ENCODE measurements around the gene ITGB4.

The ITGB4 gene

GRCh38 chr17:75695830-75696271, 25.4 kb upstream of the ITGB4 start:
- no peak for DNase-seq (ENCODE audit: extremely low read depth, low read depth)
- H3K4me3 ChIP-seq (replicated peaks; ENCODE audit: low read depth, low read length): no peak overlapping the region
- TF ChIP-seq, protein P1, sequence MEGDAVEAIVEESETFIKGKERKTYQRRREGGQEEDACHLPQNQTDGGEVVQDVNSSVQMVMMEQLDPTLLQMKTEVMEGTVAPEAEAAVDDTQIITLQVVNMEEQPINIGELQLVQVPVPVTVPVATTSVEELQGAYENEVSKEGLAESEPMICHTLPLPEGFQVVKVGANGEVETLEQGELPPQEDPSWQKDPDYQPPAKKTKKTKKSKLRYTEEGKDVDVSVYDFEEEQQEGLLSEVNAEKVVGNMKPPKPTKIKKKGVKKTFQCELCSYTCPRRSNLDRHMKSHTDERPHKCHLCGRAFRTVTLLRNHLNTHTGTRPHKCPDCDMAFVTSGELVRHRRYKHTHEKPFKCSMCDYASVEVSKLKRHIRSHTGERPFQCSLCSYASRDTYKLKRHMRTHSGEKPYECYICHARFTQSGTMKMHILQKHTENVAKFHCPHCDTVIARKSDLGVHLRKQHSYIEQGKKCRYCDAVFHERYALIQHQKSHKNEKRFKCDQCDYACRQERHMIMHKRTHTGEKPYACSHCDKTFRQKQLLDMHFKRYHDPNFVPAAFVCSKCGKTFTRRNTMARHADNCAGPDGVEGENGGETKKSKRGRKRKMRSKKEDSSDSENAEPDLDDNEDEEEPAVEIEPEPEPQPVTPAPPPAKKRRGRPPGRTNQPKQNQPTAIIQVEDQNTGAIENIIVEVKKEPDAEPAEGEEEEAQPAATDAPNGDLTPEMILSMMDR (IDR thresholded peaks at IDR 0.05; ENCODE audit: low read depth, low read length, missing control alignments): no peak

GRCh38 chr17:75697651-75698291, 23.5 kb upstream of the ITGB4 start:
- no peak for DNase-seq (ENCODE audit: extremely low read depth, low read depth)
- H3K4me3 ChIP-seq (replicated peaks; ENCODE audit: low read depth, low read length): no peak overlapping the region
- TF ChIP-seq, protein P1 (IDR thresholded peaks at IDR 0.05; ENCODE audit: low read depth, low read length, missing control alignments): no peak

GRCh38 chr17:75698659-75699058, 22.6 kb upstream of the ITGB4 start:
- TF ChIP-seq, protein P1 (IDR thresholded peaks at IDR 0.05; ENCODE audit: low read depth, low read length, missing control alignments): no peak
- no peak overlapping the region for H3K4me3 ChIP-seq (replicated peaks; ENCODE audit: low read depth, low read length)
- DNase-seq (ENCODE audit: extremely low read depth, low read depth): no peak

DNA sequence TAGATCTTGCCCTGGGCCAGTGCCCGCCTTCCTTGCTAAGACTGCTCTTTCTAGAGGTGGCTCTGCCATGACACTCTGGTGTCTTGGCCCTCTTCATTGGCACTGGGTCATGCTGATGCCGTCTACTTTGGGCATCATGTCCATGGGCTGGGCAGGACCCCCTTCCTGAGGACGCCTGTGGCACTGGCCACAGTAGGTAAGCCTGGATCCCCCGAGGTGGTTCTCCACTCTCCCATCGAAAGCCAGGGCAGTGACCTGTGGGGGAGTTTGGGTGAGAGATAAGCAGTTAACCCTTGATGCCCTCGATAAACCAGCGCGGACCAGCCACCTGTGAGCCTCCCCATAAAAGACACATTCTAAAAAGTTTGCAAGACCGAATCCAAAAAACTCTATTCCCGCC, 20.0 kb upstream of the ITGB4 start:
- TF ChIP-seq, protein P1 (IDR thresholded peaks at IDR 0.05; ENCODE audit: low read depth, low read length, missing control alignments): no peak
- H3K4me3 ChIP-seq (replicated peaks; ENCODE audit: low read depth, low read length): no peak overlapping the region
- DNase-seq (ENCODE audit: extremely low read depth, low read depth): no peak

DNA sequence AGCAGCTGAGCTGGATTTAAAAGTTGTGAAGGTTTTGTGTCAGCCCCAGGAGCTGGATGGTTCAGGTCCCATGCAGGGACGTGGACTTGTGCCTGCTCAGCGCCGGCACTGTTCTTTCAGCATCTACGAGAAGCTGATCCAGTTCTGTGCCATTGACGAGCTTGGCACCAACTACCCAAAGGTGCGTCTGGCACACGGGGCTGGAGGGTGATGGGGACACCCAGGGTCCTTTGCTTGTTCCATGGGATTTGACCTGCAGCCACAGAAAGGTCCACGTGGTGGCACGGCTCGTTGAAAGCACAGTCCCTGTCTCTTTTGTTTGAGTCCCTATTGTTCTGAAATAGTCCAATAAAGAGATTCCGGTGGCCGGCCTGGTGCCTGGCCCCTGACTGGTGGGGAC, 18.1 kb upstream of the ITGB4 start:
- no peak overlapping the region for H3K4me3 ChIP-seq (replicated peaks; ENCODE audit: low read depth, low read length)
- TF ChIP-seq, protein P1 (IDR thresholded peaks at IDR 0.05; ENCODE audit: low read depth, low read length, missing control alignments): no peak
- no peak for DNase-seq (ENCODE audit: extremely low read depth, low read depth)

GRCh38 chr17:75703591-75703990, 17.7 kb upstream of the ITGB4 start:
- TF ChIP-seq, protein P1 (IDR thresholded peaks at IDR 0.05; ENCODE audit: low read depth, low read length, missing control alignments): no peak
- no peak overlapping the region for H3K4me3 ChIP-seq (replicated peaks; ENCODE audit: low read depth, low read length)
- no peak for DNase-seq (ENCODE audit: extremely low read depth, low read depth)
